HG03460 (cell line): Measurements from ENCODE around the gene SLC41A3.
"Not testable (repeated sequence)": the region's sequence is repeated elsewhere in the genome, so short reads cannot be mapped to it uniquely, and the experiment has no call there.

Experiments
- ATAC-seq: cut with Tn5 transposase; IDR thresholded peaks from one replicate; pipeline ENCODE4 v1.9.1; 2021; ENCODE audit not compliant: unreplicated experiment

SLC41A3 gene

GRCh38 chr3:126056681-126057500, 27.0 kb downstream of the SLC41A3 start:
- ATAC-seq = no peak

- no peak for ATAC-seq
Observed at GRCh38 chr3:126056088-126056487, 27.8 kb downstream of the SLC41A3 start.

GRCh38 chr3:126054870-126055269, 29.1 kb downstream of the SLC41A3 start:
- no peak for ATAC-seq

GRCh38 chr3:126053949-126054569, 29.9 kb downstream of the SLC41A3 start:
- ATAC-seq = no peak

GRCh38 chr3:126053513-126053912, 30.4 kb downstream of the SLC41A3 start:
- no peak for ATAC-seq

- ATAC-seq = peak; percentile 72
Observed at GRCh38 chr3:126052196-126053058, 31.5 kb downstream of the SLC41A3 start.

- peak; percentile 11 for ATAC-seq
Observed at GRCh38 chr3:126051741-126052140, 32.2 kb downstream of the SLC41A3 start.

GRCh38 chr3:126051234-126051633, 32.7 kb downstream of the SLC41A3 start:
- ATAC-seq = no peak

- ATAC-seq = no peak
Observed at GRCh38 chr3:126050626-126051025, 33.3 kb downstream of the SLC41A3 start.

GRCh38 chr3:126050050-126050392, 33.9 kb downstream of the SLC41A3 start:
- no peak for ATAC-seq

- ATAC-seq = no peak
Observed at GRCh38 chr3:126049289-126050049, 34.5 kb downstream of the SLC41A3 start.

GRCh38 chr3:126040386-126040785, 43.5 kb downstream of the SLC41A3 start:
- no peak for ATAC-seq

- ATAC-seq = no peak
Observed at GRCh38 chr3:126039870-126040269, 44.1 kb downstream of the SLC41A3 start.

GRCh38 chr3:126038791-126039190, 45.1 kb downstream of the SLC41A3 start:
- ATAC-seq = not testable (repeated sequence)

- no peak for ATAC-seq
Observed at GRCh38 chr3:126036056-126036549, 47.8 kb downstream of the SLC41A3 start.

GRCh38 chr3:126035362-126036050, 48.4 kb downstream of the SLC41A3 start:
- ATAC-seq = no peak

GRCh38 chr3:126034481-126035361, 49.2 kb downstream of the SLC41A3 start:
- ATAC-seq = no peak

GRCh38 chr3:126033765-126034164, 50.2 kb downstream of the SLC41A3 start:
- no peak for ATAC-seq
